Kidney (tissue), 14 donors: ENCODE data around the gene PSMA6. TPM values are rescaled to one million over a fixed set of nuclear protein-coding genes. Genes with fewer than 3 reads are reported as not detected.

ENCODE experiments used
- DNase-seq, 5 donors: peaks; one replicate each; pipeline ENCODE4 v3.0.0-alpha.2; 2013 to 2020
- FAIRE-seq: peaks from 2 replicates; lab custom pipeline; 2012; peaks lifted over from hg19 to GRCh38; lab: Jason Lieb, UNC
- H3K27ac ChIP-seq, 2 donors: one replicate each; pipeline ENCODE4 v1.7.0; 2013; ENCODE audit warnings: low read depth in 2 of 2, low read length in 2 of 2, inconsistent platforms in 1 of 2
- H3K27me3 ChIP-seq: one replicate; pipeline ENCODE4 v1.7.1; 2013; ENCODE audit warnings: low read length, inconsistent platforms; ENCODE audit not compliant: control insufficient read depth, insufficient read depth
- H3K36me3 ChIP-seq, 3 donors: one replicate each; pipeline versions ENCODE4 v1.7.0 to v1.7.1; 2013; ENCODE audit warnings: low read length in 3 of 3, control low read depth in 1 of 3, inconsistent platforms in 1 of 3; ENCODE audit not compliant: insufficient read depth in 3 of 3, control insufficient read depth in 2 of 3
- H3K4me1 ChIP-seq, 3 donors: one replicate each; pipeline versions ENCODE4 v1.7.0 to v1.7.1; 2013; ENCODE audit warnings: low read length in 3 of 3, inconsistent platforms in 1 of 3, low read depth in 1 of 3; ENCODE audit not compliant: control insufficient read depth in 2 of 3, insufficient read depth in 2 of 3
- H3K4me3 ChIP-seq, 3 donors: one replicate each; pipeline versions ENCODE4 v1.7.0 to v1.8.1; 2013; ENCODE audit warnings: low read length in 3 of 3, control low read depth in 1 of 3, inconsistent platforms in 1 of 3
- H3K9ac ChIP-seq, 3 donors: one replicate each; pipeline versions ENCODE4 v1.7.0 to v1.7.1; 2013; ENCODE audit warnings: low read length in 3 of 3, control low read depth in 1 of 3, inconsistent platforms in 1 of 3
- H3K9me3 ChIP-seq, 3 donors: one replicate each; pipeline versions ENCODE4 v1.7.0 to v1.7.1; 2013; ENCODE audit warnings: low read length in 3 of 3, control low read depth in 1 of 3, inconsistent platforms in 1 of 3; ENCODE audit not compliant: control insufficient read depth in 2 of 3, insufficient read depth in 1 of 3
- intact Hi-C: fragments of 100-400 bp; cut with DNase I; formaldehyde crosslinking; loops from one replicate; pipeline ENCODE4 v1.11.1; 2022
- polyA plus RNA-seq: library from polyadenylated mRNA; stranded (reverse); fragments of 350-450 nt; fragmentation: Illumina TruSeq; extraction: RNeasy Lipid Tissue Mini Kit (QIAGEN cat#74804); gene quantifications from one replicate; pipeline ENCODE4 v1.2.3, GENCODE V29; 2014; ENCODE audit warnings: low read depth, low replicate concordance; ENCODE audit not compliant: insufficient read depth
- total RNA-seq: library from RNA; stranded (reverse); fragmentation: NEBNext Ultra II Directional; extraction: Animal tissue kit (Norgen Biotek cat#: 25700); gene quantifications from one replicate; pipeline ENCODE4 v1.2.1, GENCODE V29; 2021
- TF ChIP-seq, protein P1 (sequence below): IDR thresholded peaks from 3 replicates; pipeline ENCODE4 v1.5.1; 2012; ENCODE audit warnings: mild to moderate bottlenecking, moderate library complexity, borderline replicate concordance; ENCODE audit not compliant: insufficient read depth; ENCODE audit errors: extremely low read depth
- donor health status: control.
- donor health status: control.
- donor health status: control.
- donor health status: control.
- donor health status: control.
- donor health status: DM: yes; HTN: yes; CAD: no.
- donor health status: Normal renal cell carcinoma (clear cell type).

PSMA6 gene
- total and polyA plus RNA-seq, 2 donors from 2014 or later: 127 to 174 TPM

DNA sequence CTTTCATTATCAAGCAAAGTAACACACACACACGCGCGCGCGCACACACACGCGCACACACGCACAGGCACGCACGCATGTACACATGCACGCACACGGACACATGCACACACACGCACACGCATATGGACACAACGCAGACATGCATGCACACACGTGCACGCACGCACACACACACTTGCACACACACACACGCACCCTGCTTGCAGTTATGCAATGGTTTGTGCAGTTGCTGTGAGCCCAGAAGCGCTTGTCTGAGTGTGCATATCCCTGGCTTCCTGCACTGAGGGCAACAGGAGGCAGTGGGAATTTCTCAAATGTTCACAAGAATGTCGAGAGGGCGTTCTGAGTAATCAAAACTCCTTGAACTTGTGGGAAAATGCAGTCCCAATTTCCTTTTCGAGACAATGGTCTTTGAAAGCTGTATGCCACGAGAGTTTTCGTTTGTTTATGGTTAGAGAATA, 70.8 kb downstream of the PSMA6 start:
- Histone ChIP-seq H3K9me3 (no peaks in the 10 kb centered on the region), H3K4me1 (peaks cover 0 to 27% (median 26%) of the 10 kb centered on the region in 3 donors), H3K27ac (no peak overlapping the region), H3K36me3 (no peaks in the 10 kb centered on the region), H3K4me3 (no peak overlapping the region), H3K9ac (no peak overlapping the region), H3K27me3 (no peaks in the 10 kb centered on the region)
- no peak for FAIRE-seq
- peak in 1 of 5 donors; percentile 39 for DNase-seq
- intact Hi-C loops: no loop called here
- TF ChIP-seq, protein P1, sequence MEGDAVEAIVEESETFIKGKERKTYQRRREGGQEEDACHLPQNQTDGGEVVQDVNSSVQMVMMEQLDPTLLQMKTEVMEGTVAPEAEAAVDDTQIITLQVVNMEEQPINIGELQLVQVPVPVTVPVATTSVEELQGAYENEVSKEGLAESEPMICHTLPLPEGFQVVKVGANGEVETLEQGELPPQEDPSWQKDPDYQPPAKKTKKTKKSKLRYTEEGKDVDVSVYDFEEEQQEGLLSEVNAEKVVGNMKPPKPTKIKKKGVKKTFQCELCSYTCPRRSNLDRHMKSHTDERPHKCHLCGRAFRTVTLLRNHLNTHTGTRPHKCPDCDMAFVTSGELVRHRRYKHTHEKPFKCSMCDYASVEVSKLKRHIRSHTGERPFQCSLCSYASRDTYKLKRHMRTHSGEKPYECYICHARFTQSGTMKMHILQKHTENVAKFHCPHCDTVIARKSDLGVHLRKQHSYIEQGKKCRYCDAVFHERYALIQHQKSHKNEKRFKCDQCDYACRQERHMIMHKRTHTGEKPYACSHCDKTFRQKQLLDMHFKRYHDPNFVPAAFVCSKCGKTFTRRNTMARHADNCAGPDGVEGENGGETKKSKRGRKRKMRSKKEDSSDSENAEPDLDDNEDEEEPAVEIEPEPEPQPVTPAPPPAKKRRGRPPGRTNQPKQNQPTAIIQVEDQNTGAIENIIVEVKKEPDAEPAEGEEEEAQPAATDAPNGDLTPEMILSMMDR: no peak

DNA sequence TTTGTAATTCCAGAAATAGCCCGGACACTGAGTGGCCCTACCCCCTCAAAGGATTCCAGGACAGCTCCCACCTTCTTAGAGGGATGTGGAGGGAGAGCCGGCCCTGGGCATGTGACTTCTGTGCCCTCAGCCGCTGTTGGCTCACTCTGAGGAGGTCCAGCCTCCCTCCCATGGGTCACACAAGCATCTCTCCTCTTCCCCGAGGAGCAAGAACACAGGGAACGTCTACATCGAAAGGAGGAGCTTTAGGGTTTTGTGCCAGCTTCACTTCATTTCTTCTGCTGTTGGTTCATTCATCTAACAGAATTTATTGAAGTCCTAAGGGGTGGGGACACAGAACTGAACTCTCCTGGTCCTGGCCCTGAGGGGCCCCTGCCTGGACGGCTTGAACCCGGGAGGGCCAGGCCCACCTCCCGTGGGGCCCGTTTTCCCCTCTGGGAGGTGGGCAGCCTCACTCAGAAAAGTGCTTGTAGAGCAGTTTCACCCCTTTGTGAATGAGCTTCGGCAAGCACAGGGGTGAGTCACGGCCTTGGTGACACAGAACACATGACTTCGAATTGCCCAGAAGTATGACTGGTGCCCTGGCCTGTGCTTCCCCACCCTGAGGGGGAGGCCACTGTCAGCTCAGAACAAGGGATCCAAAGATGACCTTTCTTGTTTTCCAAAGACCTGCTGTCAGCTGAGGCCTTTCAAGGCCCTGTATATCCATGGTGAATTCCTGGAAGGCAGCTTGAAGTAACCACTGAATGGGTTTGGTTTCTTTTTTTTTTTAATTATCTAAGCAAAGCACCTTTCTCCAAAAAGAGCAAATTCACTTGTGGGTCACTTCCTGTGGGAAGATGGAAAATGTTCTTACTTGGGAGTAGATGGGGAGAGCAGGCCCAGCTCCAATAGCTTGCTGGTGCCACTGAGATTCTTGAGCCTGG, 73.2 kb downstream of the PSMA6 start:
- Histone ChIP-seq H3K27ac (peak overlapping the region; percentile 30 to 76), H3K9me3 (no peaks in the 10 kb centered on the region), H3K27me3 (no peaks in the 10 kb centered on the region), H3K9ac (no peak overlapping the region), H3K4me3 (no peak overlapping the region), H3K4me1 (peaks cover 0 to 32% (median 31%) of the 10 kb centered on the region in 3 donors), H3K36me3 (no peaks in the 10 kb centered on the region)
- TF ChIP-seq, protein P1: no peak
- FAIRE-seq: no peak
- intact Hi-C loops: no loop called here
- peak in 3 of 5 donors; percentile 55 to 92 (median 58) for DNase-seq

DNA sequence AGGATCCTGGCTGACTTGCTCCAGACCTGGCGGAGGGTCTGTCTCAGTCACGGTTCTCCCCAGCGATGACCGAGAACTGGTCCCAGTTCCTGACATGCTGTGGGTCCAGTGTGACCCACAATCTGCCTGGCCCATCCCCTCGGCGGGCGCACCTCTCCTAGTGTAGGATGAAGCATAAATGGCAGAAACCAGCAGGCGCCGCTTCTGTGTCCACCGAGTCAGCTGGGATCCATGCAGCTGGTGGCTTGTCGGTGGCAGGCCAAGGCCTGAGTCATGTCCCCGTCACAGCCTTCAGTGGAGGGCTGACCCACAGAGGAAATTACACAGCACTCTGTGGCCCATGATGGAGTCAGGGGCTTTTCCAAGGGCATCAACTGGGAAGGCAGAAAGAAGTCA, 73.9 kb downstream of the PSMA6 start:
- H3K4me3 ChIP-seq: no peak overlapping the region
- no peak for FAIRE-seq
- H3K9ac ChIP-seq: no peak overlapping the region
- DNase-seq: peak in 1 of 5 donors; percentile 83
- TF ChIP-seq, protein P1: no peak
- H3K27ac ChIP-seq: peak overlapping the region; percentile 30 to 76
- no peaks in the 10 kb centered on the region for H3K27me3 ChIP-seq
- peaks cover 0 to 32% (median 31%) of the 10 kb centered on the region in 3 donors for H3K4me1 ChIP-seq
- peaks cover 0 to under 1% (median 0%) of the 10 kb centered on the region in 3 donors for H3K9me3 ChIP-seq
- no peaks in the 10 kb centered on the region for H3K36me3 ChIP-seq
- intact Hi-C loops: no loop called here
